Sciatic nerve (tissue), 2 donors: ENCODE data around the gene NDUFS7. TPM values are rescaled to one million over a fixed set of nuclear protein-coding genes. Genes with fewer than 3 reads are reported as not detected.
A peak's percentile ranks its signal among the peaks of the same experiment; 100 is the strongest.

ENCODE experiments used
- ATAC-seq: fragments of 200-7000 bp; cut with Tn5 transposase; one replicate; pipeline ENCODE4 v1.9.1; 2020; ENCODE audit warnings: mild to moderate bottlenecking, moderate library complexity
- DNase-seq: peaks from one replicate; pipeline ENCODE4 v3.0.0-alpha.2; 2020; ENCODE audit warnings: low spot score
- intact Hi-C: fragments of 100-400 bp; cut with DNase I; formaldehyde crosslinking; loops from one replicate; pipeline ENCODE4 v1.14.2; 2022
- total RNA-seq: library from RNA; stranded (reverse); fragmentation: NEBNext Ultra II Directional; extraction: Animal tissue kit (Norgen Biotek cat#: 25700); gene quantifications from one replicate; pipeline ENCODE4 v1.2.1, GENCODE V29; 2021
- donor health status: DM: no; HTN: no; CAD: no.
- donor health status: DM: no; HTN: no; CAD: no.

NDUFS7 gene
- total RNA-seq, result 57.5 TPM

GRCh38 chr19:1383312-1384084 is at the start of gene NDUFS7:
Gene NDUFS7 (plus strand): TSS chr19:1383907. CDS start chr19:1383927, 20 bp downstream.
- DNase-seq (peak; percentile 96), ATAC-seq (peak; percentile 94)
- intact Hi-C loops, result no loop called here

- ATAC-seq, result no peak
- intact Hi-C loops, result no loop called here
- DNase-seq, result no peak
Observed at GRCh38 chr19:1336079-1336684, 47.5 kb upstream of the NDUFS7 start.

- DNase-seq (no peak), ATAC-seq (no peak)
- intact Hi-C loops, result no loop called here
Observed at GRCh38 chr19:1340681-1341469, 42.8 kb upstream of the NDUFS7 start.

GRCh38 chr19:1343041-1343440 is 40.7 kb upstream of the NDUFS7 start:
- no peak for ATAC-seq
- DNase-seq, result no peak
- intact Hi-C loops, result no loop called here

- ATAC-seq (no peak), DNase-seq (no peak)
- intact Hi-C loops, result no loop called here
Observed at GRCh38 chr19:1349211-1349610, 34.5 kb upstream of the NDUFS7 start.

- ATAC-seq (no peak), DNase-seq (no peak)
- intact Hi-C loops, result no loop called here
Observed at GRCh38 chr19:1350867-1351266, 32.8 kb upstream of the NDUFS7 start.

- no peak for ATAC-seq
- intact Hi-C loops, result no loop called here
Observed at GRCh38 chr19:1351381-1351851, 32.3 kb upstream of the NDUFS7 start.

GRCh38 chr19:1353144-1353543 is 30.6 kb upstream of the NDUFS7 start:
- no peak for ATAC-seq
- DNase-seq, result no peak
- intact Hi-C loops, result no loop called here

More at GRCh38 chr19:1351381-1351851, 32.3 kb upstream of the NDUFS7 start:
- DNase-seq, result no peak

GRCh38 chr19:1354970-1355567 is 28.6 kb upstream of the NDUFS7 start:
- intact Hi-C loops, result no loop called here
- peak; percentile 54 for ATAC-seq
- DNase-seq, result peak; percentile 72

GRCh38 chr19:1355568-1356507 is 27.9 kb upstream of the NDUFS7 start:
- ATAC-seq (peak; percentile 20), DNase-seq (no peak)
- intact Hi-C loops, result no loop called here

- intact Hi-C loops, result no loop called here
- ATAC-seq, result no peak
- no peak for DNase-seq
Observed at GRCh38 chr19:1356508-1356865, 27.2 kb upstream of the NDUFS7 start.

- intact Hi-C loops, result no loop called here
- no peak for DNase-seq
- ATAC-seq, result no peak
Observed at GRCh38 chr19:1357531-1358109, 26.1 kb upstream of the NDUFS7 start.

- ATAC-seq, result no peak
- DNase-seq, result no peak
- intact Hi-C loops, result no loop called here
Observed at GRCh38 chr19:1360126-1360817, 23.4 kb upstream of the NDUFS7 start.

GRCh38 chr19:1360818-1361461 is 22.8 kb upstream of the NDUFS7 start:
- ATAC-seq (peak; percentile 83), DNase-seq (peak; percentile 84)
- intact Hi-C loops, result no loop called here

GRCh38 chr19:1361601-1362386 is 21.9 kb upstream of the NDUFS7 start:
- intact Hi-C loops, result no loop called here
- ATAC-seq (peak; percentile 25), DNase-seq (no peak)
